Neural crest cell (in vitro differentiated cells): Measurements from ENCODE around the gene SPNS1. TPM values are rescaled to one million over a fixed set of nuclear protein-coding genes. Genes with fewer than 3 reads are reported as not detected.
"Not testable (repeated sequence)": the region's sequence is repeated elsewhere in the genome, so short reads cannot be mapped to it uniquely, and the experiment has no call there.

Experiments
- DNase-seq: peaks from one replicate; pipeline ENCODE4 v3.0.0; 2021; ENCODE audit warnings: low read depth, mixed read lengths, low spot score
- H3K27ac Mint-ChIP-seq: one replicate; pipeline ENCODE4 v1.8.0; 2021; ENCODE audit warnings: mild to moderate bottlenecking, mixed read lengths; ENCODE audit not compliant: unreplicated experiment
- H3K27me3 Mint-ChIP-seq: 2 replicates; pipeline ENCODE4 v1.8.0; 2021; ENCODE audit warnings: low read depth, mild to moderate bottlenecking, mixed read lengths
- H3K36me3 Mint-ChIP-seq: 2 replicates; pipeline ENCODE4 v1.8.0; 2021; ENCODE audit warnings: low read depth, mild to moderate bottlenecking, mixed read lengths
- H3K4me1 Mint-ChIP-seq: 2 replicates; pipeline ENCODE4 v1.8.0; 2021; ENCODE audit warnings: mixed read lengths
- H3K4me3 Mint-ChIP-seq: one replicate; pipeline ENCODE4 v1.8.0; 2021; ENCODE audit warnings: mild to moderate bottlenecking, mixed read lengths
- H3K9me3 Mint-ChIP-seq: 2 replicates; pipeline ENCODE4 v1.8.0; 2021; ENCODE audit warnings: mixed read lengths
- long read RNA-seq: library from polyadenylated mRNA; unstranded; transcript quantifications from one replicate; pipeline ENCODE4 v2.0.0, GENCODE V29; 2020
- total RNA-seq: library from RNA; stranded (reverse); gene quantifications from 2 replicates; pipeline ENCODE4 v1.2.1, GENCODE V29; 2021
- TF ChIP-seq, protein P1 (sequence below): fragments of 200-600 bp; sonication (generic); conservative IDR thresholded peaks from 2 replicates; pipeline ENCODE4 v1.5.0; 2021; ENCODE audit warnings: antibody characterized with exemption, mild to moderate bottlenecking

The SPNS1 gene
- 48.1 and 48.2 TPM in 2 replicates for total RNA-seq
- long read RNA-seq, partial matches to known transcripts = 2 of 4 reads
- long read RNA-seq, other reads (novel, unspliced or antisense) = 2 of 4 reads

DNA sequence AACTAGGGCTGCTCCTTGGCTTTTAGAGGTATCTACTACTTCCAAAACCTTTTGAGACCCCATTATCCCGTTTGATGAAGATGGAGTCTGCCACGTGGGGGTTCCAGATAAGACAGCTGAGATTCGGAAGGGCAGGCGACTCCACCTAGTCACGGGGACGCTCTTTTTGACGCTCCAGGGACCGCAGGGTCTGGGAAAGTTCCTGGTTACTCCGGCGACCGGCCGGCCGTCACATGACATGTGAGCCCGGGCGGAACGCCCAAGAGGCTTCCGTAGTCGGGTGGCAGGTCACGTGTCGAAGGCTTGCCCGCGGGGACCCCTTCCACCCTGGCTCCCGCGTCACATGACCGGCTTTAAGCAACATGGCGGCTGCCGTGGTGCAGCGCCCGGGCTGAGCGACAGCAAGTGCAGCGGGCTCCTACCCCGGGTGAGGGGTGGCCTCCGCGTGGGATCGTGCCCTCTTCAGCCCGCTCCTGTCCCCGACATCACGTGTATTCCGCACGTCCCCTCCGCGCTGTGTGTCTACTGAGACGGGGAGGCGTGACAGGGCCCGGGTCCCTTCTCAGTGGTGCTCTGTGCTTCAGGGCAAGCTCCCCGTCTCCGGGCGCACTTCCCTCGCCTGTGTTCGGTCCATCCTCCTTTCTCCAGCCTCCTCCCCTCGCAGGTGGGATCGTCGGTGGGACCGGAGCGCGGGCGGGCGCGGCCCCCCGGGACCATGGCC, at the start of gene SPNS1:
Gene SPNS1, plus strand, starts transcription at position 342 of the 721 bp plus-strand sequence. Its CDS starts 374 bp downstream, at position 716.
- peak; percentile 96 for DNase-seq
- peaks cover 16% of the 10 kb centered on the region for H3K4me1 Mint-ChIP-seq
- H3K4me3 Mint-ChIP-seq = peak within 1 kb of the TSS; percentile 96
- TF ChIP-seq, protein P1, sequence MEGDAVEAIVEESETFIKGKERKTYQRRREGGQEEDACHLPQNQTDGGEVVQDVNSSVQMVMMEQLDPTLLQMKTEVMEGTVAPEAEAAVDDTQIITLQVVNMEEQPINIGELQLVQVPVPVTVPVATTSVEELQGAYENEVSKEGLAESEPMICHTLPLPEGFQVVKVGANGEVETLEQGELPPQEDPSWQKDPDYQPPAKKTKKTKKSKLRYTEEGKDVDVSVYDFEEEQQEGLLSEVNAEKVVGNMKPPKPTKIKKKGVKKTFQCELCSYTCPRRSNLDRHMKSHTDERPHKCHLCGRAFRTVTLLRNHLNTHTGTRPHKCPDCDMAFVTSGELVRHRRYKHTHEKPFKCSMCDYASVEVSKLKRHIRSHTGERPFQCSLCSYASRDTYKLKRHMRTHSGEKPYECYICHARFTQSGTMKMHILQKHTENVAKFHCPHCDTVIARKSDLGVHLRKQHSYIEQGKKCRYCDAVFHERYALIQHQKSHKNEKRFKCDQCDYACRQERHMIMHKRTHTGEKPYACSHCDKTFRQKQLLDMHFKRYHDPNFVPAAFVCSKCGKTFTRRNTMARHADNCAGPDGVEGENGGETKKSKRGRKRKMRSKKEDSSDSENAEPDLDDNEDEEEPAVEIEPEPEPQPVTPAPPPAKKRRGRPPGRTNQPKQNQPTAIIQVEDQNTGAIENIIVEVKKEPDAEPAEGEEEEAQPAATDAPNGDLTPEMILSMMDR = no peak
- peaks cover 2% of the 10 kb centered on the region for H3K27me3 Mint-ChIP-seq
- H3K9me3 Mint-ChIP-seq = no peaks in the 10 kb centered on the region
- H3K27ac Mint-ChIP-seq = peak within 1 kb of the TSS; percentile 98
- H3K36me3 Mint-ChIP-seq = no peaks in the 10 kb centered on the region

DNA sequence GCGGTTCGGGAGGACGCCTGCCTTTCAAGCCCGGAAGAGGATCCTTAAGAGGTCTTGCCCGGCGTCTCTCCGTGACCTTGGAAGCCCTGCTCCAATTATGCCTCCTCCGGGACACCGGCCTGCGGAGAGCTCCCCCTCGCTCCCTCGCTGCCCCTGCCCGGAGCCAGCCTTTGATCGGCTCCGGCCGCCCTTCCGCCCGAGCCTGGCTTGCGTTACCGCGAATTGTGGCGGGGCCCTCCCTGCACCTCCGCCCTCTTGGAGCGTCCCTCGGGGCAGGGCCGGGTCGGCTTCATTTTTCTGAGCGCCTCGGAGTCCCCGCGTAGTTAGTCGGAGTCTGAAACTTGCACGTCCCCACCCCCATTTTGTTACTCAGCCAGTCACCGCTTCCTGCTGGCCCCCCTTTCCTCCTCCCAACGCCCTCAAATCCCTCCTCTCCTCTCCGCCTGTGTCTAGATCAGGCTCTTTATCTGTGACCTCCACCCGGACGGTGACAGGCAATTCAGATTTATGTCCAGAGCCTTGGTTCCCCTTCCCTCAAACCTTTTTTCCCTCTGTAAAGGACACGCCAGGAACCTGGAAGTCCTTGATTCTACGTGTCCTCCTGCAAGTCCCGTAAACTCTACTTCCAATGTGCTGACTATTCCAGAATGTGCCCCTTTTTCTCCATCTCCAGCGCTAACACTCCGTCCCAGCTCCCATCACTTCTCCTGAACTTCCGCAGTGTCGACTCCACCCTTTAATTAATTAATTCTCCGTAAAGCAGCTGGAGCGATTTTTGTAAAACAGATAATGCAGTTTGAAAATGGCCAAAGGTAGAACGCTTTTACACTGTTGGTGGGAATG, 49.0 kb upstream of the SPNS1 start:
- Mint-ChIP-seq H3K4me3 (peak overlapping the region; percentile 99), H3K36me3 (no peaks in the 10 kb centered on the region), H3K9me3 (no peaks in the 10 kb centered on the region), H3K27ac (peak overlapping the region; percentile 99), H3K4me1 (peaks cover 19% of the 10 kb centered on the region), H3K27me3 (no peaks in the 10 kb centered on the region)
- TF ChIP-seq, protein P1 = no peak
- no peak for DNase-seq

DNA sequence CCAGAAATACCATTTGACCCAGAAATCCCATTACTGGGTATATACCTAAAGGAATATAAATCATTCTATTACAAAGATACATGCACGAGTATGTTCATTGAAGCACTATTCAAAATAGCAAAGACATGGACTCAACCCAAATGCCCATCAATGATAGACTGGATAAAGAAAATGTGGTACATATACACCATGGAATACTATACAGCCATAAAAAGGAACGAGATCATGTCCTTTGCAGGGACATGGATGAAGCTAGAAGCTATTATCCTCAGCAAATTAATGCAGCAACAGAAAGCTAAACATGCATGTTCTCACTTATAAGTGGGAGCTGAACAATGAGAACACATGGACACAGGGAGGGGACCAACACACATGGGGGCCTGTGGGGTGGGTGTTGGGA, 48.3 kb upstream of the SPNS1 start:
- Mint-ChIP-seq H3K4me1 (peaks cover 19% of the 10 kb centered on the region), H3K4me3 (peak overlapping the region; percentile 99)

GRCh38 chr16:28927815-28928214, 46.8 kb upstream of the SPNS1 start:
- DNase-seq = no peak
- Mint-ChIP-seq H3K27me3 (no peaks in the 10 kb centered on the region), H3K9me3 (no peaks in the 10 kb centered on the region), H3K36me3 (no peaks in the 10 kb centered on the region), H3K4me3 (no peak overlapping the region), H3K27ac (no peak overlapping the region), H3K4me1 (peaks cover 19% of the 10 kb centered on the region)
- TF ChIP-seq, protein P1 = no peak

More for the DNA sequence above, 48.3 kb upstream of the SPNS1 start:
- not testable (repeated sequence) for H3K9me3 Mint-ChIP-seq, H3K27me3 Mint-ChIP-seq, H3K36me3 Mint-ChIP-seq, DNase-seq
- peak overlapping the region; percentile 99 for H3K27ac Mint-ChIP-seq

- H3K27ac Mint-ChIP-seq = no peak overlapping the region
- no peaks in the 10 kb centered on the region for H3K27me3 Mint-ChIP-seq
- DNase-seq = no peak
- no peaks in the 10 kb centered on the region for H3K9me3 Mint-ChIP-seq
- H3K36me3 Mint-ChIP-seq = no peaks in the 10 kb centered on the region
- H3K4me3 Mint-ChIP-seq = no peak overlapping the region
- TF ChIP-seq, protein P1 = no peak
- H3K4me1 Mint-ChIP-seq = peaks cover 8% of the 10 kb centered on the region
Measured at GRCh38 chr16:28930203-28930602, 44.4 kb upstream of the SPNS1 start.

DNA sequence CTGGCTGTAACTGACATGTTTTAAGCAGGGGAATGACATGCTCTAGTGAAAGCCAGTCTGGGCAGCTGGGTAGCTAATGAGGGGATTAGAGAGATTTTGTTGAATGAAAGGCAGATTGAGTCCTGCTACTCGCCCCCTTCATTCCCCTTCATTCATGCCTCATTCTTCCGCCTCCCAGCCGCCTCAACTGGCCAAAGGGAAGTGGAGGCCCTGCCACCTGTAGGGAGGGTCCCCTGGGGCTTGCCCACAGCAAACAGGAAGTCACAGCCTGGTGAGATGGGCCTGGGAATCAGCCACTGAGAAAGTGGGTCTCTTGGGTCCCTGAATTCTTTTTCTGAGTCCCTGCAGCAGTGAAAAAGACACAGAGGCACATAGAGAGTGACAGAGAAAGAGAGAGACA, 43.9 kb upstream of the SPNS1 start:
- TF ChIP-seq, protein P1 = no peak
- H3K4me1 Mint-ChIP-seq = peaks cover 6% of the 10 kb centered on the region
- no peaks in the 10 kb centered on the region for H3K9me3 Mint-ChIP-seq
- peaks cover 4% of the 10 kb centered on the region for H3K27me3 Mint-ChIP-seq
- no peak overlapping the region for H3K4me3 Mint-ChIP-seq
- no peak for DNase-seq
- H3K36me3 Mint-ChIP-seq = no peaks in the 10 kb centered on the region
- peak overlapping the region; percentile 84 for H3K27ac Mint-ChIP-seq
